ENCODE measurements around the gene DRC3. TPM values are rescaled to one million over a fixed set of nuclear protein-coding genes. Genes with fewer than 3 reads are reported as not detected.

Gene DRC3
- total and polyA plus RNA-seq, 2 donors (not counting 3 experiments of a cell fraction or from before 2014, with no cell fraction given): 1.6 to 2.9 TPM

DNA sequence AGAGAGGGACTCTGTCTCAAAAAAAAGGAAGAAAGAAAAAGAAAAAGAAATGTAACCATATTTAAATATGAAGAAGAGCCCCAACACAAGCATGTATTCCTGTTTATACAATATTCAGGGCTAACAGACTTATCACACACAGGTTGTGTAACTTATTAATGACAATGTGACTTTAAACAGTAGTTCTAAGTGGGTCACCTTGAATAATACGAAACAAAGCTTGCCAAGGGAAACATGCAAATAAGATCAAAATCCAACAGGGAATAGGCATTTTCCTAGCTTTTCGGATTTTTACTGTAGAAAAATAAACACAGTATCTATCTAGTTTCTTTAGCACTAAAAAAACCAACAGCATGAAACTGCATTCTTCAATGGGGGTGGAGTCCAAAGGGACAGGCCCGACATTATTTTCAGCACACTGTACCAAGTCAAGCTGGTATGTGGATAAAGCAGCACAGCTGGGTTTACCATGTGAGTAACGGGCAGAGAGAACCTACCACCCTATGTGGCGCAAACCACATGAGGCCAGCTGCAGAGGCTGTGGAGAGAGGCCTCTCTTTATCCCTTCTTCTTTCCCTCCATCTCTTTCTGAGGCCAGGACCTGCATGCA, 45.7 kb upstream of the DRC3 start:
- CTCF ChIA-PET: interaction anchor here (2.3 kb wide), 1 partner anchor 17 kb away, joined by 14 read pairs; no protein-coding TSS in a partner anchor
- Histone ChIP-seq H3K4me3 (replicated peaks in 1 of 3; ENCODE audit: insufficient read depth in 1 of 3, low read depth in 1 of 3, low read length in 3 of 3) (no peak overlapping the region), H2AFZ (ENCODE audit: low read depth, low read length) (no peak overlapping the region), H3K9ac (replicated peaks; ENCODE audit: extremely low read depth, insufficient read depth, low read length) (no peak overlapping the region), H3K79me2 (ENCODE audit: control insufficient read depth, insufficient read depth, low read length) (no peaks in the 10 kb centered on the region), H3K9me3 (replicated peaks; ENCODE audit: control insufficient read depth, insufficient read depth, low read length) (no peaks in the 10 kb centered on the region), H3K36me3 (ENCODE audit: control insufficient read depth in 2 of 2, extremely low read depth in 1 of 2, insufficient read depth in 2 of 2, low read length in 2 of 2) (no peaks in the 10 kb centered on the region), H3K27me3 (ENCODE audit: control insufficient read depth in 2 of 2, insufficient read depth in 2 of 2, low read length in 2 of 2) (no peaks in the 10 kb centered on the region), H4K20me1 (replicated peaks; ENCODE audit: control insufficient read depth, extremely low read depth, insufficient read depth, low read length) (no peaks in the 10 kb centered on the region), H3K9me1 (replicated peaks; ENCODE audit: control insufficient read depth, extremely low read depth, insufficient read depth, low read length) (no peaks in the 10 kb centered on the region), H3K4me1 (ENCODE audit: control insufficient read depth, extremely low read depth, insufficient read depth, low read length) (peaks cover 15% of the 10 kb centered on the region), H3K4me2 (ENCODE audit: insufficient read depth, low read length) (no peak overlapping the region), H3K27ac (ENCODE audit: insufficient read depth, low read depth, low read length) (no peak overlapping the region)
- TF ChIP-seq POLR2A (IDR thresholded peaks at IDR 0.05; ENCODE audit: low read depth, low read length) (no peak), EZH2 (IDR thresholded peaks at IDR 0.05; ENCODE audit: borderline replicate concordance, low read depth, low read length, severe bottlenecking) (no peak), FOS (IDR thresholded peaks at IDR 0.05; ENCODE audit: borderline replicate concordance, insufficient read depth, low read length) (no peak), JUN (IDR thresholded peaks at IDR 0.05; ENCODE audit: borderline replicate concordance, insufficient read depth, insufficient read length, low read depth) (no peak), MYC (IDR thresholded peaks at IDR 0.05; ENCODE audit: low read depth, low read length) (no peak), GATA2 (IDR thresholded peaks at IDR 0.05; ENCODE audit: insufficient read depth, insufficient read length, low read depth, low read length) (no peak), POLR2AphosphoS5 (IDR thresholded peaks at IDR 0.05; ENCODE audit: insufficient read depth, low read depth, low read length) (no peak)
- TF ChIP-seq, protein P1, sequence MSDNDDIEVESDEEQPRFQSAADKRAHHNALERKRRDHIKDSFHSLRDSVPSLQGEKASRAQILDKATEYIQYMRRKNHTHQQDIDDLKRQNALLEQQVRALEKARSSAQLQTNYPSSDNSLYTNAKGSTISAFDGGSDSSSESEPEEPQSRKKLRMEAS (IDR thresholded peaks at IDR 0.05; ENCODE audit: insufficient read depth, insufficient read length): no peak
- TF ChIP-seq, protein P2, sequence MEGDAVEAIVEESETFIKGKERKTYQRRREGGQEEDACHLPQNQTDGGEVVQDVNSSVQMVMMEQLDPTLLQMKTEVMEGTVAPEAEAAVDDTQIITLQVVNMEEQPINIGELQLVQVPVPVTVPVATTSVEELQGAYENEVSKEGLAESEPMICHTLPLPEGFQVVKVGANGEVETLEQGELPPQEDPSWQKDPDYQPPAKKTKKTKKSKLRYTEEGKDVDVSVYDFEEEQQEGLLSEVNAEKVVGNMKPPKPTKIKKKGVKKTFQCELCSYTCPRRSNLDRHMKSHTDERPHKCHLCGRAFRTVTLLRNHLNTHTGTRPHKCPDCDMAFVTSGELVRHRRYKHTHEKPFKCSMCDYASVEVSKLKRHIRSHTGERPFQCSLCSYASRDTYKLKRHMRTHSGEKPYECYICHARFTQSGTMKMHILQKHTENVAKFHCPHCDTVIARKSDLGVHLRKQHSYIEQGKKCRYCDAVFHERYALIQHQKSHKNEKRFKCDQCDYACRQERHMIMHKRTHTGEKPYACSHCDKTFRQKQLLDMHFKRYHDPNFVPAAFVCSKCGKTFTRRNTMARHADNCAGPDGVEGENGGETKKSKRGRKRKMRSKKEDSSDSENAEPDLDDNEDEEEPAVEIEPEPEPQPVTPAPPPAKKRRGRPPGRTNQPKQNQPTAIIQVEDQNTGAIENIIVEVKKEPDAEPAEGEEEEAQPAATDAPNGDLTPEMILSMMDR (IDR thresholded peaks at IDR 0.05; ENCODE audit: extremely low read depth in 1 of 2, insufficient read depth in 1 of 2, low read depth in 1 of 2, low read length in 2 of 2): no peak
- no peak for FAIRE-seq
- DNase-seq (ENCODE audit: low read depth, low spot score): no peak
- POLR2A ChIA-PET: no interaction called here
- dilution Hi-C loops (cut with MboI; ENCODE audit: extremely low pct_ligation_motif_present, low sequenced_read_pairs) (no loop called here), intact Hi-C loops (cut with micrococcal nuclease) (no loop called here)
- no TSS peak for BruUV-seq (replicated peaks)
